HepG2 (cell line): ENCODE results near the gene DCLK1. TPM values are rescaled to one million over a fixed set of nuclear protein-coding genes. Genes with fewer than 3 reads are reported as not detected.
"Not testable (repeated sequence)": the region's sequence is repeated elsewhere in the genome, so short reads cannot be mapped to it uniquely, and the experiment has no call there.

ENCODE experiments used
- ATAC-seq: fragments of 200-7000 bp; cut with Tn5 transposase; 3 replicates; pipeline ENCODE4 v1.9.1; 2020; ENCODE audit warnings: mild to moderate bottlenecking, moderate library complexity
- BruUV-seq: library from RNA; stranded (reverse); fragments of 400-500 nt; replicated peaks from 2 replicates; lab custom pipeline; 2021; lab: Mats Ljungman, UMichigan
- CTCF ChIA-PET: fragments of 300-600 bp; formaldehyde crosslinking; extraction: SDS; loops from one replicate; lab custom pipeline; 2021; ENCODE audit warnings: low total read pairs, inconsistent platforms, low intra/inter-chr PET ratio; lab: Yijun Ruan, JAX
- POLR2A ChIA-PET: fragments of 350-600 bp; sonication (Branson Sonifier 250); formaldehyde crosslinking; loops from one replicate; lab custom pipeline; 2020; ENCODE audit warnings: antibody characterized with exemption, inconsistent platforms; lab: Yijun Ruan, JAX
- DNase-seq: peaks from one replicate; pipeline ENCODE4 v3.0.0-alpha.2; 2015; ENCODE audit warnings: low spot score
- FAIRE-seq: peaks from 3 replicates; lab custom pipeline; 2011; peaks lifted over from hg19 to GRCh38; lab: Jason Lieb, UNC
- H2AFZ ChIP-seq: one replicate; pipeline ENCODE4 v1.6.1; 2011; ENCODE audit warnings: low read length, inconsistent platforms
- H3K27ac ChIP-seq: fragments of 300-600 bp; 3 replicates; pipeline ENCODE4 v1.8.0; 2011; ENCODE audit warnings: mixed run types, mild to moderate bottlenecking, mixed read lengths, low read length, inconsistent platforms; ENCODE audit not compliant: insufficient read depth; ENCODE audit errors: extremely low read length
- H3K27me3 ChIP-seq, 2 experiments: fragments of 200-600 bp in 1 of 2; 2 replicates in 1 of 2; 3 replicates in 1 of 2; pipeline versions ENCODE4 v1.6.0 to v1.8.0; 2011; ENCODE audit warnings: low read length in 2 of 2, mild to moderate bottlenecking in 2 of 2, moderate library complexity in 2 of 2, inconsistent platforms in 1 of 2; ENCODE audit not compliant: insufficient read depth in 2 of 2, control insufficient read depth in 1 of 2
- H3K36me3 ChIP-seq, 2 experiments: fragments of 200-600 bp in 1 of 2; replicated peaks in 1 of 2; 2 replicates in 1 of 2; 3 replicates in 1 of 2; pipeline versions ENCODE4 v1.5.1 to v1.8.0; 2011; ENCODE audit warnings: low read length in 2 of 2, inconsistent platforms in 1 of 2; ENCODE audit not compliant: insufficient read depth in 2 of 2, control insufficient read depth in 1 of 2
- H3K4me1 ChIP-seq: 2 replicates; pipeline ENCODE4 v1.5.1; 2012; ENCODE audit warnings: low read length, inconsistent platforms; ENCODE audit not compliant: insufficient read depth
- H3K4me2 ChIP-seq: 2 replicates; pipeline ENCODE4 v1.6.0; 2011; ENCODE audit warnings: low read depth, low read length, inconsistent platforms
- H3K4me3 ChIP-seq, 3 experiments: fragments of 200-600 bp in 1 of 3; sonication (generic), shearing (Covaris generic) in 1 of 3; replicated peaks in 1 of 3; 2 replicates each; pipeline ENCODE4 v1.5.1; 2011 to 2016; ENCODE audit warnings: low read length in 3 of 3, inconsistent platforms in 2 of 3, low read depth in 2 of 3, mild to moderate bottlenecking in 2 of 3, control low read depth in 1 of 3, mixed read lengths in 1 of 3; ENCODE audit not compliant: insufficient read depth in 1 of 3
- H3K79me2 ChIP-seq: one replicate; pipeline ENCODE4 v1.6.1; 2011; ENCODE audit warnings: low read length, inconsistent platforms; ENCODE audit not compliant: insufficient read depth
- H3K9ac ChIP-seq: 2 replicates; pipeline ENCODE4 v1.6.0; 2011; ENCODE audit warnings: mild to moderate bottlenecking, low read depth, low read length, inconsistent platforms; ENCODE audit not compliant: insufficient read depth
- H3K9me3 ChIP-seq: 2 replicates; pipeline ENCODE4 v1.5.1; 2012; ENCODE audit warnings: mild to moderate bottlenecking, low read length
- H4K20me1 ChIP-seq: 2 replicates; pipeline ENCODE4 v1.6.0; 2011; ENCODE audit warnings: inconsistent platforms, mild to moderate bottlenecking, low read length, moderate library complexity; ENCODE audit not compliant: insufficient read depth
- DMAP1 ChIP-seq: IDR thresholded peaks from 2 replicates; pipeline ENCODE4 v1.6.1; 2016
- IRF2 ChIP-seq: IDR thresholded peaks from 2 replicates; pipeline ENCODE4 v1.6.1; 2018; ENCODE audit warnings: missing genetic modification reagents, missing compliant biosample characterization
- POLR2G ChIP-seq: fragments of 200-400 bp; formaldehyde crosslinking; IDR thresholded peaks from 2 replicates; pipeline ENCODE4 v1.6.1; 2018; ENCODE audit warnings: mild to moderate bottlenecking, low read depth, low read length, moderate library complexity
- SYNCRIP ChIP-seq: fragments of 200-400 bp; formaldehyde crosslinking; IDR thresholded peaks from 2 replicates; pipeline ENCODE4 v1.6.1; 2018; ENCODE audit warnings: mild to moderate bottlenecking, low read depth, low read length; ENCODE audit not compliant: insufficient read depth
- TAF15 ChIP-seq: fragments of 200-400 bp; formaldehyde crosslinking; IDR thresholded peaks from one replicate; pipeline ENCODE4 v1.6.1; 2018; ENCODE audit warnings: mild to moderate bottlenecking, low read depth, low read length; ENCODE audit not compliant: poor library complexity, severe bottlenecking
- ZKSCAN5 ChIP-seq: sonication (generic); formaldehyde crosslinking; IDR thresholded peaks from 2 replicates; pipeline ENCODE4 v1.5.1; 2020; ENCODE audit warnings: mild to moderate bottlenecking, missing genetic modification reagents
- ZNF605 ChIP-seq: sonication (generic); formaldehyde crosslinking; IDR thresholded peaks from 2 replicates; pipeline ENCODE4 v1.8.0; 2022; ENCODE audit warnings: mild to moderate bottlenecking, missing genetic modification reagents
- ZNF782 ChIP-seq: sonication (generic); formaldehyde crosslinking; IDR thresholded peaks from 2 replicates; pipeline ENCODE4 v1.4.0; 2020; ENCODE audit warnings: missing genetic modification reagents, mild to moderate bottlenecking, borderline replicate concordance
- ZZZ3 ChIP-seq: sonication (generic); formaldehyde crosslinking; IDR thresholded peaks from 2 replicates; pipeline ENCODE4 v1.4.0; 2020; ENCODE audit warnings: missing genetic modification reagents, mild to moderate bottlenecking, borderline replicate concordance
- WGBS: methylation state at CpG from one replicate; pipeline ENCODE4 v1.1.6; 2017; ENCODE audit warnings: low lambda C conversion rate; 5-methylcytosine and 5-hydroxymethylcytosine counted together
- in situ Hi-C: cut with HindIII; loops from 2 replicates; pipeline ENCODE4 v1.10.0; 2017; ENCODE audit warnings: low pct_unique_long_range_greater_than_20kb; ENCODE audit not compliant: extremely low pct_ligation_motif_present
- intact Hi-C: fragments of 100-400 bp; cut with micrococcal nuclease; formaldehyde crosslinking; loops from one replicate; pipeline ENCODE4 v1.10.0; 2022; ENCODE audit not compliant: unreplicated experiment
- polyA plus RNA-seq, 8 experiments: library from polyadenylated mRNA; depleted of rRNA in 3 of 8; stranded (reverse) in 7 of 8; unstranded in 1 of 8; fragments of >200 nt; fragmentation: Illumina TruSeq in 4 of 8; extraction: Trizol in 4 of 8; gene quantifications; 2 replicates each; pipeline versions ENCODE4 v1.2.1 to v1.2.3, GENCODE V29; 2011 to 2016; ENCODE audit warnings: low read depth in 4 of 8, missing spikeins in 1 of 8, mixed read lengths in 1 of 8; ENCODE audit not compliant: insufficient read depth in 1 of 8
- total RNA-seq, 5 experiments: library from RNA; depleted of rRNA; stranded (reverse); fragments of >200 nt; fragmentation: Illumina TruSeq; extraction: Trizol; gene quantifications; 2 replicates each; pipeline ENCODE4 v1.2.3, GENCODE V29; 2016; ENCODE audit warnings: low read depth in 1 of 5

The DCLK1 gene
- total and polyA plus RNA-seq, 2 of the 13 experiments (the other 11 are each of a cell fraction or from before 2014, with no cell fraction given), result not detected

GRCh38 chr13:35984287-35984686 is 146.9 kb downstream of the DCLK1 start:
- no peak overlapping the region for H3K27ac ChIP-seq
- H3K4me3 ChIP-seq, result no peak overlapping the region
- no peaks in the 10 kb centered on the region for H3K9me3 ChIP-seq
- FAIRE-seq (no peak), DNase-seq (no peak), ATAC-seq (no peak)
- POLR2A ChIA-PET, result no interaction called here
- no peaks in the 10 kb centered on the region for H3K79me2 ChIP-seq
- H3K9ac ChIP-seq, result no peak overlapping the region
- H4K20me1 ChIP-seq, result no peaks in the 10 kb centered on the region
- H3K4me1 ChIP-seq, result no peaks in the 10 kb centered on the region
- no peaks in the 10 kb centered on the region; a peak in 1 of 5 replicates for H3K27me3 ChIP-seq
- in situ Hi-C loops, result loop anchor here (25.0 kb wide), 1 partner anchor 753 kb away; no protein-coding TSS in a partner anchor
- CTCF ChIA-PET, result no interaction called here
- WGBS, result 31% methylated on average over 3 of the region's 3 CpGs
- no TSS peak for BruUV-seq
- TF ChIP-seq ZZZ3 (CRISPR knock-in tag) (no peak), ZKSCAN5 (no peak), SYNCRIP (no peak), ZNF605 (CRISPR knock-in tag) (no peak), POLR2G (no peak), IRF2 (CRISPR knock-in tag) (no peak), ZNF782 (CRISPR knock-in tag) (no peak), TAF15 (no peak), DMAP1 (CRISPR knock-in tag) (no peak)
- no peak overlapping the region for H2AFZ ChIP-seq
- H3K36me3 ChIP-seq, result no peaks in the 10 kb centered on the region
- intact Hi-C loops, result no loop called here
- no peak overlapping the region for H3K4me2 ChIP-seq

DNA sequence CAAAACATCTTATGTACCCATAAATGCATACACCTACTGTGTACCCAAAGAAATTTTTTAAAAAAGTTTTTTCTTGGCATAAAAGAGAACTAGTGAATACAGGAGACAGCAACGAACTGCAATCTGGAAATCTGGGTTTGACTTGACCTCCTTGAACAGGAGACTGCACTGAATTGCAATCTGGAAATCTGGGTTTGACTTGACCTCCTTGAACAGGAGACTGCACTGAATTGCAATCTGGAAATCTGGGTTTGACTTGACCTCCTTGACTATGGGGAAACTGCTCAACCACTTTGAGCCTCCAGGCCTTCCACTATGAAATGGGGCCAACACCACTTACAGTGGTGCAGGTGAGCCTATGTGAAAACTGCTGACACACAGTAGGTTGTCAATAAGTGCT is 147.5 kb downstream of the DCLK1 start:
- H3K4me3 ChIP-seq, H3K27ac ChIP-seq, H4K20me1 ChIP-seq, DNase-seq, BruUV-seq, ATAC-seq, intact Hi-C loops, H3K79me2 ChIP-seq, H3K36me3 ChIP-seq, H3K4me2 ChIP-seq, H3K27me3 ChIP-seq, H3K9me3 ChIP-seq, POLR2A ChIA-PET, H2AFZ ChIP-seq, FAIRE-seq, H3K9ac ChIP-seq, CTCF ChIA-PET, H3K4me1 ChIP-seq: not testable (repeated sequence)
- WGBS, result 0% methylated on average over 1 of the region's 1 CpG
- in situ Hi-C loops, result loop anchor here (25.0 kb wide), 1 partner anchor 754 kb away; no protein-coding TSS in a partner anchor
